ENCODE results near the gene AMIGO1.
A peak's percentile ranks its signal among the peaks of the same experiment; 100 is the strongest.

DNA sequence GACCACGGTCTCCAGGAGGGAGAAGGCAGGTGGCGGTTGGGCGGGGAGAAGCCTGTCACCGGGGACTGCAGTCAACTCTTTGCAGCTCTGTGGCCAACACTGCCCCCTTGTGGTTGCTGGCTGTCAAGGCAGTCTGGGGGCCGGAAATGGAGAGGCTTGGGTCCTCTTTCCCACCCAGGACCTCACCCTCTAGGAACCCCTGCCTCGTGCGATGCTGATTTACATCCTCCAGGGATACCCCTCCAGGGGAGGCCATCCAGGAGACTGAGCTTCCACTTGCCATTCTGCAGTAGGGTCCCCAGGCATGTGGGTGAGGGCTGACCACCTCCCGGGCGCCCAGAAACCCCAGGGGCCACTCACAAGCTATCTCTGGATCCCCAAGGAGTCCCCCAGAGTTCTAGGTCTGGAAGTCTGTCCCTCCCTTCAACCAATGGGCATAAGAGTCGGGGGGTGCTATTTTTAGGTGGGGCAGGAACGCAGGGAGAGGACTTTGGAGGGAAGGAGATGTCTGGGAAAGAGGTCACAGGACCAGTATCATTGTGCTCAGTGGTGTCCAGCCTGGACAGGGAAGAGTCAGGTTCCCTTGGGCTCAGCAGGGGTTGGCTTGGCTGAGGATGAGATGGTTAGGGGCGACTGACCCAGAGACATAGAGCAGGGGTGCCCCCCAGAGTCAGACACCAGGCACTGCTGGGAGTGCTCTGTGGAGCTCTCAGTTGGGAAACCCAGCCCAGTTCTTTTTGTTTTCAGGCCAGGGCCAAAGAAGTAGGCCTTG, 23.0 kb upstream of the AMIGO1 start:
- TF ChIP-seq, protein P1, sequence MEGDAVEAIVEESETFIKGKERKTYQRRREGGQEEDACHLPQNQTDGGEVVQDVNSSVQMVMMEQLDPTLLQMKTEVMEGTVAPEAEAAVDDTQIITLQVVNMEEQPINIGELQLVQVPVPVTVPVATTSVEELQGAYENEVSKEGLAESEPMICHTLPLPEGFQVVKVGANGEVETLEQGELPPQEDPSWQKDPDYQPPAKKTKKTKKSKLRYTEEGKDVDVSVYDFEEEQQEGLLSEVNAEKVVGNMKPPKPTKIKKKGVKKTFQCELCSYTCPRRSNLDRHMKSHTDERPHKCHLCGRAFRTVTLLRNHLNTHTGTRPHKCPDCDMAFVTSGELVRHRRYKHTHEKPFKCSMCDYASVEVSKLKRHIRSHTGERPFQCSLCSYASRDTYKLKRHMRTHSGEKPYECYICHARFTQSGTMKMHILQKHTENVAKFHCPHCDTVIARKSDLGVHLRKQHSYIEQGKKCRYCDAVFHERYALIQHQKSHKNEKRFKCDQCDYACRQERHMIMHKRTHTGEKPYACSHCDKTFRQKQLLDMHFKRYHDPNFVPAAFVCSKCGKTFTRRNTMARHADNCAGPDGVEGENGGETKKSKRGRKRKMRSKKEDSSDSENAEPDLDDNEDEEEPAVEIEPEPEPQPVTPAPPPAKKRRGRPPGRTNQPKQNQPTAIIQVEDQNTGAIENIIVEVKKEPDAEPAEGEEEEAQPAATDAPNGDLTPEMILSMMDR (IDR thresholded peaks at IDR 0.05): peak; percentile 91 to 97
- TF ChIP-seq POLR2AphosphoS5 (IDR thresholded peaks at IDR 0.05) (no peak), POLR2A (IDR thresholded peaks at IDR 0.05) (no peak)
